Loucy (cell line): ENCODE results near the gene MICAL3.

Experiments
- H2AFZ ChIP-seq: fragments of 200-600 bp; sonication (generic); 2 replicates; pipeline ENCODE4 v1.6.0; 2016; ENCODE audit warnings: antibody characterized with exemption, mild to moderate bottlenecking, low read length, moderate library complexity
- H3F3A ChIP-seq: fragments of 200-600 bp; 2 replicates; pipeline ENCODE4 v1.6.0; 2016; ENCODE audit warnings: antibody characterized with exemption, low read depth, mild to moderate bottlenecking
- H3K27me3 ChIP-seq: fragments of 200-600 bp; sonication (generic); 2 replicates; pipeline ENCODE4 v1.6.1; 2014; ENCODE audit warnings: low read length, mild to moderate bottlenecking; ENCODE audit not compliant: insufficient read depth, poor library complexity, severe bottlenecking
- H3K36me3 ChIP-seq: fragments of 200-600 bp; sonication (generic); 2 replicates; pipeline ENCODE4 v1.6.1; 2016; ENCODE audit warnings: low read length; ENCODE audit not compliant: insufficient read depth
- H3K4me1 ChIP-seq: fragments of 200-600 bp; sonication (generic); 2 replicates; pipeline ENCODE4 v1.5.1; 2014; ENCODE audit warnings: low read length, mild to moderate bottlenecking; ENCODE audit not compliant: insufficient read depth, poor library complexity, severe bottlenecking
- H3K4me2 ChIP-seq: fragments of 200-600 bp; sonication (generic); 2 replicates; pipeline ENCODE4 v1.6.0; 2014; ENCODE audit warnings: antibody characterized with exemption, low read length, low read depth, mild to moderate bottlenecking; ENCODE audit not compliant: poor library complexity, severe bottlenecking
- H3K4me3 ChIP-seq: fragments of 200-600 bp; sonication (generic); 2 replicates; pipeline ENCODE4 v1.5.1; 2014; ENCODE audit warnings: low read length, mild to moderate bottlenecking, mixed read lengths; ENCODE audit not compliant: poor library complexity, severe bottlenecking
- H3K79me2 ChIP-seq: fragments of 200-600 bp; sonication (generic); 2 replicates; pipeline ENCODE4 v1.6.1; 2014; ENCODE audit warnings: low read length; ENCODE audit not compliant: insufficient read depth
- H3K9ac ChIP-seq: fragments of 200-600 bp; sonication (generic); 2 replicates; pipeline ENCODE4 v1.6.0; 2014; ENCODE audit warnings: mild to moderate bottlenecking, low read depth, low read length, moderate library complexity; ENCODE audit not compliant: poor library complexity, severe bottlenecking
- H3K9me2 ChIP-seq: fragments of 200-600 bp; sonication (generic); replicated peaks from 2 replicates; pipeline ENCODE4 v1.6.1; 2016; ENCODE audit warnings: low read depth, low read length, mixed read lengths
- H3K9me3 ChIP-seq: fragments of 200-600 bp; sonication (generic); 2 replicates; pipeline ENCODE4 v1.6.1; 2014; ENCODE audit warnings: mild to moderate bottlenecking, antibody characterized with exemption, low read length, low read depth; ENCODE audit not compliant: insufficient read depth
- H4K20me1 ChIP-seq: fragments of 200-600 bp; sonication (generic); 2 replicates; pipeline ENCODE4 v1.6.0; 2014; ENCODE audit warnings: antibody characterized with exemption, low read length, mild to moderate bottlenecking; ENCODE audit not compliant: insufficient read depth, poor library complexity, severe bottlenecking
- CTCF ChIP-seq: fragments of 200-600 bp; sonication (generic); conservative IDR thresholded peaks from 2 replicates; pipeline ENCODE4 v1.5.1; 2014; ENCODE audit warnings: mild to moderate bottlenecking, antibody characterized with exemption, low read length
- EZH2phosphoT487 ChIP-seq: fragments of 200-600 bp; IDR thresholded peaks from 2 replicates; pipeline ENCODE4 v1.6.1; 2018; ENCODE audit warnings: antibody characterized with exemption, mild to moderate bottlenecking, moderate library complexity, borderline replicate concordance

MICAL3 gene

GRCh38 chr22:17972385-17973191, 51.8 kb downstream of the MICAL3 start:
- Histone ChIP-seq H3K9me2 (no peaks in the 10 kb centered on the region), H3K9ac (no peak overlapping the region), H3K9me3 (no peaks in the 10 kb centered on the region), H3K36me3 (no peaks in the 10 kb centered on the region), H3K79me2 (peaks cover 89% of the 10 kb centered on the region), H3K4me1 (peaks cover 13% of the 10 kb centered on the region), H3K4me2 (no peak overlapping the region), H3F3A (no peaks in the 10 kb centered on the region), H3K27me3 (no peaks in the 10 kb centered on the region), H3K4me3 (no peak overlapping the region), H4K20me1 (no peaks in the 10 kb centered on the region), H2AFZ (no peak overlapping the region)
- TF ChIP-seq CTCF (no peak), EZH2phosphoT487 (no peak)

GRCh38 chr22:17971711-17972110, 52.6 kb downstream of the MICAL3 start:
- TF ChIP-seq EZH2phosphoT487, result no peak
- no peak for TF ChIP-seq CTCF

GRCh38 chr22:17970201-17970708, 54.1 kb downstream of the MICAL3 start:
- TF ChIP-seq CTCF (no peak), EZH2phosphoT487 (no peak)
- no peaks in the 10 kb centered on the region for H4K20me1 ChIP-seq
- H3K27me3 ChIP-seq, result no peaks in the 10 kb centered on the region
- no peaks in the 10 kb centered on the region for H3F3A ChIP-seq
- no peaks in the 10 kb centered on the region for H3K9me2 ChIP-seq
- H3K4me3 ChIP-seq, result no peak overlapping the region
- peaks cover 94% of the 10 kb centered on the region for H3K79me2 ChIP-seq
- no peaks in the 10 kb centered on the region for H3K9me3 ChIP-seq
- peaks cover 29% of the 10 kb centered on the region for H3K4me1 ChIP-seq
- no peaks in the 10 kb centered on the region for H3K36me3 ChIP-seq
- H3K4me2 ChIP-seq, result peak overlapping the region; percentile 39
- H2AFZ ChIP-seq, result no peak overlapping the region
- no peak overlapping the region for H3K9ac ChIP-seq

More at GRCh38 chr22:17971711-17972110, 52.6 kb downstream of the MICAL3 start:
- H3K27me3 ChIP-seq, result no peaks in the 10 kb centered on the region
- H3K36me3 ChIP-seq, result no peaks in the 10 kb centered on the region
- no peaks in the 10 kb centered on the region for H3K9me2 ChIP-seq
- H3K9me3 ChIP-seq, result no peaks in the 10 kb centered on the region
- H3K79me2 ChIP-seq, result peaks cover 89% of the 10 kb centered on the region
- H4K20me1 ChIP-seq, result no peaks in the 10 kb centered on the region
- H2AFZ ChIP-seq, result no peak overlapping the region
- H3K4me2 ChIP-seq, result no peak overlapping the region
- H3K9ac ChIP-seq, result no peak overlapping the region
- H3F3A ChIP-seq, result no peaks in the 10 kb centered on the region
- H3K4me3 ChIP-seq, result no peak overlapping the region
- peaks cover 16% of the 10 kb centered on the region for H3K4me1 ChIP-seq
